Stimulated activated CD4-positive, alpha-beta T cell treated with anti-CD3 and anti-CD28 coated beads, Interleukin-4, amount 100 ng/mL, for 1 hour (primary cell): ENCODE results near the gene AIRE.

Experiments used
- DNase-seq: peaks from one replicate; pipeline ENCODE4 v3.0.0-alpha.2; 2020

AIRE gene

DNA sequence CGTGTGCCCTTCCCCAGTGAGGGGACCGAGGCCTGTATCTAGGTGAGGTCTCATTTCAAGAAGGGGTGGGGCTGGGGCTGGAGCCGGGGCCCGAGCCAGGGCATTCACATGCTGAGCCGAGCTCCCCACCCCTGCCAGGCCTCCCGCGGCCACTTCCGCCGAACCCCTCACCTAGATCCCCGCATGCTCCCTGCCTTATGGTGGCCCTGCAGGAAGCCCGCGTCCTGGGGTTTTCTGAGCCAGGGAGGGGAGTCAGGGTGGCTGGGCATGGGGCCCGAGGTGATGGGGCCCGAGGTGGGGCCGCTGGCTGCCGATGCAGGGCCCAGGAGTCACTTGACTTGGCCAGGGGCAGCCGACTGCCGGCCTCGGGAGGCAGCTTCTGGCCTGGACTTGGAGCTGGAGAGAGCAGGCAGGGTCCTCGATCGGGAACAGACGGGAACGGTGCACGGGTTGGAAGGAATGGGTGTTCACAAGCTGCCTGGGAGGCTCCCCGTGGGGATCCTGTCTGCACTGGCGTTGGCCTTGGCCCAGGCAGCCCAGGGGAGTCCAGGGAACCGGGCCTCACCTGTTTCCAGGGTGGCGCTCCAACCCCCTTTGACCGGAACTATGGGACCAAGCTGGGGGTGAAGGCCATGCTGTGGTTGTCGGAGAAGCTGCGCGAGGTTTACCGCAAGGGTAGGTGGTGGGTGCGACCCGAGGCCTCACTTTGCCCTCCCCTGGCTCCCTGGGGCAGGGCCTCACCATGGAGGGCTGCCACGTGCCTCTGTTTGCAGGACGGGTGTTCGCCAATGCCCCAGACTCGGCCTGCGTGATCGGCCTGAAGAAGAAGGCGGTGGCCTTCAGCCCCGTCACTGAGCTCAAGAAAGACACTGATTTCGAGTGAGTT is 40.0 kb downstream of the AIRE start:
- DNase-seq: no peak

DNA sequence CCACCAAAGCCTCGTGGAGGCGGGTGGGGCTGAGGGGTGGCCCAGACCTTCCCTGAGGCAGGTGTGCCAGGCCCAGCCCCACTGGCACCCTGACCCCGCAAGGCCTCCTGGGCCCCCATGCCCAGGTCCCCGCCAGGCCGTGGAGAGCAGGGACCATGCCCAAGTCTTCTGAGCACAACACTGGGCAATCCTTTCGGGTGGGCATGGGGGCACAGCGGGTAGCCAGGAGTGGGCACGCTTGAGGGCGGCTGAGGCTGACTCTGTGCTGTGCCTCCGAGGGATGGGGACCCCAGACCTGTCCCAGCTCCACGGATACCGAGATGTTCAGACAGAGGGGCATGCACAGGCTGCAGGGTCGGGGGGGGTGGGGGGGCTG is 40.6 kb downstream of the AIRE start:
- DNase-seq: no peak

DNA sequence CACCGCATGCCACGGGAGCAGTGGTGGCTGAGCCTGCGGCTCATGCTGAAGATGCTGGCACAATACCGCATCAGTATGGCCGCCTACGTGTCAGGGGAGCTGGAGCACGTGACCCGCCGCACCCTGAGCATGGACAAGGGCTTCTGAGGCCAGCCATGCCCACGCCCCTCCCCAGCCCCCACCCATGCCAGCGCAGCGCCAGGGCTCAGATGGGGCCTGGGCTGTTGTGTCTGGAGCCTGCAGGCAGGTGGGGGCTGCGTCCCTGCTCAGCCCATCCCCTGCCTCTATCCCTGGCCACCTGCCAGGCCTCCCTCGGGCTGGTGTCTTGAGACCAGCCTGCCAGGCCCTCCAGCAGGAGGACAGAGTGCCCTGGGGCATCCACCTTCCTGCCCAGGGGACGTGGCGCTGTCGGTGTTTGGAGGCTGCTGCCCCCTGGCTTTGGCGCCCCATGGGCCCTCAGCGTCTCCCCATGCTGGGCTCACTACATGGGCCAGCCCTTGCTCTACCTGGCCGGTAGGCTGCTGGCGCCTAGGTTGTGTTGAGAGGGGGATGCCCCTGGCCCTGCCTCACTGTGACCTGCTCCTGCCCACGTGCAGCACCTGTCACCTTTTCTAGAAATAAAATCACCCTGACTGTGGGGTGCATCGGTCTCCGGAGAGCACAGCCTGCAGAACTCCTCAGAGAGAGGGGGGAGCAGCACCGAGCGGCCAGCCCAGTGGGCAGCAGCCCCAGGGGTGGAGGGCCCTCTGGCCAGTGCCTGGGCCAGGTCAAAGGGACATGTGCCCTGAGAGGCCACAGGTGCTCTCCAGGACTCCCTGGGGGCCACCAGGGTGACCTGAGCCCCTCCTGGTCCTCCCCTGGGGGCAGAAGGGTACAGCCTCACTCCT is 41.3 kb downstream of the AIRE start:
- DNase-seq: no peak

DNA sequence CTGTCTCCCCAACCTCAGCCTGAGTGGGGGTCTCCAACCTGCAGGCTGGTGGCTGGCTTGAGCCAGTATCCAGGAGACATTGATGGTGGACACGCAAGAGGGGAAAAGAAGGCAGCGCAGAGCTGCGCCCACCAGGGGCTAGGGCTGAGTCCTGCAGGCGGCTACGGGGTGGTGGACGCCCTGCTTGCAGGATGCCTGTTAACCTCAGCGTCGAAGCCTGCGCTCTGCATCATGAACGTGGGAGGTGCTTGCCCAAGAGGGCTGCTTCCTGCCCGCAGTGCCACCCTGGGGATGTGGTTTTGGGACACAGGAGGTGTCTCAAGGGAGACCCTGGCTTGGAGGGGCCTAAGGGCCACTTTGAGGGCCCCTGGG is 41.9 kb downstream of the AIRE start:
- DNase-seq: no peak

DNA sequence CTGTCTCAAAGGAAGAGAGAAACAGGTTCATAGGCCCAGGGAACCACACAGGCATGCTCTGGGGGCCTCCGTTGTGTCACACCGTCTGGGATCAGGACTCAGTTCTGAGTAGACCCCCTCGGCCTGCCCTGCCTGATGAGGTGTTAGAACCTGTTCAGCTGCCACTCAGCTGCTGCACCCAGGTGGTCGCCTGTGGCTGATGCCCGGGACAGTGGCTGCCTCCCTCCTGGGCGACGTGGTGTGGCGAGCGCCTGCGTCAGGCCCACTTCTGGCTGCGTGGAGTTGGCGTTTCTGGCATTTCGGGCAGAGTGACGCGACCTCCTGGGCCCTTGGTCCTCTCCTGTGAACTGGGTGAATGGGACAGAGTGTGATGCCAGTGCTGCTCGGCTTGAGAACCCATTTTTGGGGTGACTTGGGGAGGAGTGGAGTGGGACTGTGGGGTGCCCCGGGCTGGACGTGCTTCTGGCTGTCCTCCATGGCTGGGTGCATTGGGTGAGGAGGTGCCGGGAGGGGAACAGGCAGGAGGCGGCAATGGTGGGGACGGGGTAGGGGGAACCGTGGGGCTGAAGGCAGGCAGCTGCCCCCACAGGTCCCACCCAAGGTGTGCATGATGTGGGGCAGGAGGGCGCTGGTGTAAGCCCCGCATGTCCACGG is 42.7 kb downstream of the AIRE start:
- DNase-seq: no peak

DNA sequence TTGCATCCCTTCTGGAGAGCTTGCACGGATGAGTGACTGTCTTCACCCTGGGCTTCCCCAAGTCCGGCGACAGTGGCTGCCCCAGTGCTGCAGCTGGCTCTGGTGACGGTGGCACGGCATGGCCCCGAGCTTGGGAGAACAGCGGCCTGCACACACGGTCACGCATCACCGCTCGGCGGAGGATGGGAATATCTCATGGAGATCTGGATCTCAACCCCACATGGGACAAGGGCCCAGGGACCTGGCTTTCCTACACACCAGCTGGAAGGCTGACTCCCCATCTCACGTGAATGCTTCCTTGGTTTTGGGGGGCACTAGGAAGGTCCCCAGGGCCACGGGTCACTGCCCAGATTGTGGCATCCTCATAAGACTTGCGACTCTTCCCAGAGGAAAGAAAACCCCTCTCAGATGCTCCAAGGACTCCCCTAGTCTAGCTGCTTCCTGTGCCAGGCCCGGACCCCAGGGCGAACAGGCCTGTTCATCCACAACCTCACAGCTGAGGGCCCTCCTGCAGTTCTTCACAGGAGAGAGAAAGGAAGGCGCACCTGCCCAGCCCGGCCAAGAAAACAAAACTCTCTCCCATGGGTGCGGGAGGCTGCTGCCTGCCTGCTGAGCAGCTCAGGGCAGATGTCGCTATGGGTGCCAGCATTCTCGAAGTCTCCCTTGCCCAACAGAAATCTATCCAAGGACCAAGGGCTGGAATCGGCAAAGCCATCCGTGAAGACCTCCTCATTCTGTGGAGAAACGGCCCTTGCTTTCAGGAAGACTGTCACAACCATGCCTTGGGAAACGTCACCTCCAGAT is 43.6 kb downstream of the AIRE start:
- no peak for DNase-seq

DNA sequence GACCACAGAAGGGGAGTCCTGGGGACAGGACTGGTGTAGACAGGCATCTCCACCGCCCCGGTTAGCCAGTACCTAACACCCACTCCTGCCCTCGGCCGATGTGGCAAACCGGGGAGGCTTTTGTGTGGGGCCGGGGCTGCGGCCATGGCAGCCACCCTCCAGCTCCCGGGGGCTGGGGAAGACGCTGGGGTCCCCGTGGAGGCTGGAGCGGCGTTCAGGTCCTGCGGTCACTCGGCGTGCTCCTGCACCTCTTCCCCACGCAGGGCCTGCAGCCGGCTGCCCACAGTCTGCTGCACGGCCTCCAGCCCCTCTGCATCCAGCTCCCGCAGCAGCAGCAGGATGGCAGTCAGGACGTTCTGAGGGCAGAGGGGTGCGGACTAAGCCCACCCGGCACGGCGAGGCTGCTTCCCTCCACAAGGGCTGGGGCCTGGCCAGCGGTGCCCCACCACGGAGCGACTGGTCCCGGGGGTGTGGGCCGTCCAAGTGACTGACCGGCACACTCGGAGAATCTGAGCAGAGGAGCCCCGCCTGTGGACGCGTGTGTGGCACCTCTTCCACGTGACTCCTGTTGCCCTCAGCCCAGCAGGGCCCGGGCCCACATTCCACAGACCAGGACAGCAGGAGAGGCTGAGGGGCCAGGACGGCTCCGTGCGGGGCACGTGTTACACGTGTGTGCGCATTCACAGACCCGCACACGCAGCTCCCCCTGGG is 44.5 kb downstream of the AIRE start:
- no peak for DNase-seq

DNA sequence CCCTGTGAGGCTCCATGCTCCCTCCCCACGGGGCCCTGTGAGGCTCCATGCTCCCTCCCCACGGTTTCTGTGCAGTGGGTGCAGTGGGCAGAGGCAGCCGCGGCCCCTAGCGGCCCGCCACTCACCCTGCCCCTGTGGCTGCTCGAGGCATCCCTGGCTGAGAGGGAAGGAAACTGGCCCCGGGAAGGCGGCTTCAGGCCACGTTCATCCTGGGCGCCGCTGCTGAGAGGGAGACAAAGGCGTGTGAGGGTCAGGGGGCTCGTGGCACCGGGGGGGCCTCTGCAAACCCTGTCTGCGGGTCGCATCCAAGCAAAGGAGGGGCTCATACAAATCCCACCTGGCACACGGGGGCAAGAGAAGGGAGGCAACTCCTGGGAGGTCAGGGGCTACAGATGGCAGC is 45.0 kb downstream of the AIRE start:
- DNase-seq: no peak

DNA sequence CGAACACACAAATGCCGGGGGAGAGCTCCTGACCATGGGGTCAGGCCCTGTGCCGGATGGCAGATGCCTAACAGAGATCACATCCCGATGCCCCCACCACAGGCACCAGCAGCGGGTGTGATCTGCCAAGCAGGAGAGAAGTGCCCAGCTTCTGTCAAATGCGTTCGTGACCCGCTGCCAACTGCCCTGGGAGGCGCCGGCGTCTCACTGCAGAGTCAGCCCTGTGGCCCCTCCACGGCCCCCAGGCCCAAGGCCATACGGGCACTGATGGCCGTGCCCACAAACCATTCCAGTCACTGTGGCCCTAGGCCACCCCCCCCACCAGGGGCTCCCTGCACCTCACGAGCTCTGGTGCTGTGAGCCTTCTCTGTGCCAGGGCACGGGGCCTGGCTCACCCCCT is 45.5 kb downstream of the AIRE start:
- no peak for DNase-seq

DNA sequence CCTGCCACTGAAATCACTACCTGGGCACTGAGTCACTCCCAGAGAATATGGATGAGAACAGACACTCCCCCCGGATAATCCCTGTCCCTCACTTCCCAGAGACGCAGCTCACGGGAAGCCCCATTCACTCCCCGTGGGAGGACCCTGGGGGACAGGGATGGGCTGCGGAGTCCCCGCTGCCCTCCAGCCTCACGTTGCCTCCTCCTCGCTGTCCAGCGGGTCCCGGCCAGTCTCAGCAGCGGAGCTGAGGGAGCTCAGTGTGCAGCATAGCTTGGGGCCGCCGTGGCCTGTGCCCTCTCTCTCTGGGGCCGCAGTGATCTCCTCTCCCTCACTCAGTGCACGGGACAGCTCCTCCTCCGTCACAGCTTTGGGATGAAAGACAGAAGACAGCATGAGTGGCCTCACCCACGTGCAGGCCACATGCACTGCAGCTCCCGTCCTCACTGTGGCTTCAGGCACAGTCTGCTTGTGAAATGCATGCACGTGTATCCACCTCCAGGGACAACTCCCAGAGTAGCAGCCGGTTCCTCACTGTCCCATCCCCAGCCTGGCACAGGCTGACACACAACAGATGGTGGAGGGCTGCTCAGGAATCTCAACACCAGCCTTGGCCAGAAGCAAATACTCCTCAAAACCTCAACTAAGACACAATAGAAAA is 46.1 kb downstream of the AIRE start:
- DNase-seq: no peak

DNA sequence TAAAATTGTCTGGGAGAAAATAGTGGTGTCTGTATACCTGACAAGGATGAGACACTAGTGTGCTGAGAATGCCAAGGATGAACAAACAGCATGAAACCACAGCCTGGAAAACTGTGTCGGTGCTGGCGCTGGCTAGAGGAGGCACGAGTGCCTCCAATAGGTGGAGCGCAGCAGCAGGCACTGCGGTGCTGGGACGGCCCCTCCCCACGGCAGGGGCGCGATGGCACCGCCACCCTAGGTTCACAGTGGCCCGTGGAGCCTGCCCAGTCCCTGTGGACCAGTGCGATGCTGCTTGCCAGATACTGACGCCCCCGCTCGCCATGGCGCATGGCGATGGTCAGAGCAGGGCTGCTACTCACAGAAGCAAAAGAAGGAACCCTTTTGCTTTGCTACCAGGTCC is 46.7 kb downstream of the AIRE start:
- DNase-seq: no peak

DNA sequence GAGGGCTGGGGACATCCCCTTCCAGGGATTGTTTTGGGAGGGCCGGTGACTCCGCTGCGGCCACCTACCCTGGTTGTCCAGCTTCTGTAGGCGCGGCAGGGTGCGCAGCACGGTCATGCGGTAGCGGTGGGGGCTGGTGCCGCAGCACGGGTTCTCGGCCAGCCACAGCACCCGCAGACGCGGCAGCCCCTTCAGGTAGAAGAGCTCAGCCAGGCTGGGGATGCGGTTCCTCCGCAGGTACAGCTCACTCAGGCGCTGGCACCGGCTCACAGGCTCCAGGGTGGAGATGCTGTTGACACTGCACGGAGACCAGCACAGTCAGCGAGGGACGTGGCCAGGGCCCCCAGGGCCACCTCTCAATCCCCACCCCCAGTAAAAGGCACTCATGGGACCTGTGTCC is 47.3 kb downstream of the AIRE start:
- no peak for DNase-seq

DNA sequence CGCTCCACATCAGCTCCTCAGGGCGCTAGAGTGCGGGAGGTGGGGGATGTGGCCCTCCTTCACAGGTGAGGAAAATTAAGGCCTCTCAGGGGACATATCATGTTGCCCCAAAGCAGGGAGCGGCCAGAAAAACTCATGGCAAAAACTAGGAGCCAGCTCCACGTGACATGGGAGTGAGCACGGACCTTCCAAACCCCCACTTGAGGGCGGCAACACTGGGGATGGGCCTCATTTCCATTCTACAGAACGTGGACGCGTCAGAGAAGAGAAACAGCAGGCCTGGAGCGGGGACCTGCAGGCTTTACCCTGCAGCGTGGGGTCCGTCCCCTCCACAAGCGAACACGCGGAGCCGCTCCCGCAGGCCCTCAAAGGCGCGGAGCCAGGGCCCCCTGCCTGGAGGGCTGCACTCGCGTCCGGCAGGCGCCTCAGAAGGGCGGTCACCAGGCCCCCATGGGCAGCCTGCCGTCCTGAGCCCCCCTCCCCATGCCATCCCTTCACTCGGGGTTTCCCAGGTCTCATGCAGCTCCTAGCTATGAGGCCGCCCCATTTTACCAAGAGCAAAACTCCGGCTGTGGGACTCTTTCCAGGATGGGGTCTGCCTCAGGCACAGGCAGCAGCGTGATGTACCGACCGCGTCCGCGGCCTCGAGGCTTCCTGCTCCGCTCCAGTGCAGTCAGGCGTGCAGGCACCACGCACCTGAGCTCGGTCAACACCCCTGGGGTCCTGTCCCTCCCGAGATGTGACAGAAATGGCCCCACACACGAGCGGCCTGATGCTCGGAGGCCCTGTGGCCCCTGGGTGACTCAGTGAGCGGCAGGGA is 48.0 kb downstream of the AIRE start:
- DNase-seq: no peak

DNA sequence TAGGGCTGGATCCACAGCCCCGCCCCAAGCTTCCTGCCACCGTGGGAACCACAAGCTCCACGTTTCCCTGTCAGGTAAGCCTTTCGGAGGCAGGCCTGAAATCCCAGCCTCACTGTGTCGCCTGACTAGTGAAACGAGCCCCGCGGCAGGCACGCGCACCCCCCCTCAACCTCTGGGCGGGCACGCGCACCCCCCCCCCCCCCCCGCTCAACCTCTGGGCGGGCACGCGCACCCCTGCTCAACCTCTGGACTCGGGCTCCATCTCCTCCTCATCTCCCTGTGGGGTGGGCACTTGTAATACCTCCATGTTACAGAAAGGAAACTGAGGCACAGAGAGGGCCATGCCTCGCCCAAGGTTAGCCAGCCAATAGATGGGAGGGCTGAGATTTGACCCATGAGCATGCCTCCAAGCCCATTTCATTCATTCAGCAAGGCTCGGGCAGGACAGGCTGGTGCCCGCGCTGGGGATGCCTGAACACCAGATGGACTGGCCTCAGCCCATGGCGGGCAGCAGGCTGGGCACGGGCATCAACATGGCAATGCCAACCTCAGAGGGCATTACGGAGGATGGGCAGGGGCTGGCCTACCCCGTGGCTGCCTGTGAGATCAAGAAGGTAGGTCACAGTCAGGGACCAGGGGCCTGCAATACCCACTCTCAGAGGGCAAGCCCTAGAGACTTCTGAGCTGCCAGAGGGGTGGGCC is 48.8 kb downstream of the AIRE start:
- DNase-seq: no peak

DNA sequence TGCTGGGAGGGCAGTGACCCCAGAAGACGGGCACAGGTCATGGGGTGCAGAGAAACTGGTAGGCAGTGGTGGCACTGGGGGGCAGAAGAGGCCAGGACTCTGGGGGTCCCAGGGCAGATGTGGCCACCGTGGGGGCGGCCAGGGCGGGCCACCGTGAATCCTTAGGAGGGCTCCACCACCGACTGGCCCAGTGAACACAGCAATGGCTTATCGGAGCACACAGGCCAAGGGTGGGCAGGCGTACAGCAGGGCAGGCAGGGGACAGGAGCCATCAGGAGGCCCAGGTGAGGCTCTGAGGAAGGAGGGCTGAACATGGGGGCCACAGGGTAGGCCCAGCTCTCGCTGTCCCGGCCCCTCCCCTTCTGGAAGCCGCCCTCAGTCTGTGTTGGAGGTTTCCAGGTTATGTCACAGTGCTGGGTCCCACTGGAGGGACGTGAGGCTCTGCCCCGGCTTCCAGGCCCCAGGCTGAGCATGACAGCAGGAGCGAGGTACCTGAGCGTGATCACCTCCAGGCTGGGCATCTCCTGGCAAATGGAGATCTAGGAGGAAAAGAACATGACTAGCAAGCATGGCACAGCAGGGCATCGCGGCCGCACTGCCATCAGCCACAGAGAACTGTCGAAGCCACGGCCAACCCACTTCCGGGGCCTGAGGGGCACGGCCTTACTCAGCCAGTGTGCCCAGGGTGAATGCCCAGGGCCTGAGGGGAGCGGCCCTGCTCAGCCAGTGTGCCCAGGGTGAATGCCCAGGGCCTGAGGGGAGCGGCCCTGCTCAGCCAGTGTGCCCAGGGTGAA is 49.8 kb downstream of the AIRE start:
- no peak for DNase-seq

DNA sequence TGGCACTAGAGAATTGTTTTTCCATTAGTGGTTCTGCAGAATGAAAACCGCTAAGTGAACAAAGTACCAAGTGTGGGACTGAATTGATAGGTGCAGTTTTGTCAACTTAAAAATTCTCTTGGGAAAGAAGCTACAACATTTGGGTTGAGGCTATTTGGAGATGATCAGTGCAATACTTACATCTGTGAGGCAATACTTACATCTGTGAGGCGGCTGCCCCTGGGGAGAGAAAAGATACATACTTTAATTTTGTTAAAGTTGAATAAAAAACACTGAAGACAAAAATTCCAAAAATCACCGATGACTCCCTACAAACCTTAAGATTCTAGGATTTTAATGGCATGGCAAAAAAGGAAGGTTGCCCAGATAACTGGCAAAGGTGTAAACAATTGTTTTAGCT is 51.8 kb downstream of the AIRE start:
- DNase-seq: no peak

DNA sequence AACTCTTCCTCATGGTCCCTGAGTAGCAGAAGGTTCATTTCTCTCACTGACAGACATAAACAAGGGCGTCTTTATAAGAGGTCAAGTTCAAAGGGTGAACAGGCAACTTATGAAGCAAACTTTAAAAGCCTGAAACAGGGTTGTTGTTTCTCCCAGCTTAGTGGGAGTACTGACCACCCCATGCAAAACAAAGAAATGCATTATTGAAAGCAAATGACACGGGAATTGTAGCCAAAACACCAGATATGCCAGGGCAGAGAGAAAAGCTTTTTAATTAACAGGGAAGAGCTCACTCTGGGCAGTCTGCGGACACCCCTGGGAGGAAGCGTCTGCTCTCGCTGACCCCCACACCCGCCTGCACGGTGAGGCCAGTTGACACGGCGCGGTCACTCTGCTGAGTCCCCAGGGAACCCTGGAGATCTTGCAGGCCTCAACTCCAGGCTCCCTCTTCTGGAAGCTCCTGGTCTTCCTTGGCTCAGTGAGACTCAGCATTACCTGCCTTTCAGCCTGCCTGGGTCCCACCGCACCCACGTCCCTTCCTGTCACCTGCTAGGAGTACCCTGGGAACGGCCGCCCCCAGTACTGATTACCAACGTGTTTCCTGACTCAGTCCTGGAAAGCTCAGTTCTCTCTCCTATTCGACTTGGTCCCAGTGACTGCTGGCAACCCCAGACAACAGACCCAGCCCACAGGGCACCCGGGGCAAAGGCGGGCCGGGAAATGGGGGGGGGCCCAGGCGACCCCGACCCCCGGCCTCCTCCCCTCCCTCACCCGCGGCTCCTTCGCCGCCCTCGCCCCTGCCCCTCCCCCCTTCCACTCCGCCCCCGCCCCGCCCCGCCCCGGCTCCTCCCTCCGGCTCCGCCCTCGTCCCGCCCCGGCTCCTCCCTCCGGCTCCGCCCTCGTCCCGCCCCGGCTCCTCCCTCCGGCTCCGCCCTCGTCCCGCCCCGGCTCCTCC is 52.5 kb downstream of the AIRE start:
- no peak for DNase-seq
